ENCODE data around the gene ARHGAP24. TPM values are rescaled to one million over a fixed set of nuclear protein-coding genes. Genes with fewer than 3 reads are reported as not detected.
"Not testable (repeated sequence)": the region's sequence is repeated elsewhere in the genome, so short reads cannot be mapped to it uniquely, and the experiment has no call there.

Gene ARHGAP24
- total and polyA plus RNA-seq, 2 experiments from 2014 or later = 0.21 to 0.36 TPM

GRCh38 chr4:85898231-85898630 lies 423.3 kb downstream of the ARHGAP24 start (continued):
- TF ChIP-seq REST (IDR thresholded peaks at IDR 0.05; ENCODE audit: unreplicated experiment) (no peak), NANOG (IDR thresholded peaks at IDR 0.05; ENCODE audit: borderline replicate concordance) (no peak), ZNF331 (CRISPR knock-in tag; IDR thresholded peaks at IDR 0.05; ENCODE audit: low read depth) (no peak), CTCF (conservative IDR thresholded peaks at IDR 0.05; ENCODE audit: low read depth in 2 of 2) (no peak), ZNF114 (CRISPR knock-in tag; IDR thresholded peaks at IDR 0.05) (no peak), STAT1 (IDR thresholded peaks at IDR 0.05; ENCODE audit: unreplicated experiment) (no peak), EZH2phosphoT487 (IDR thresholded peaks at IDR 0.05; ENCODE audit: unreplicated experiment) (no peak)

GRCh38 chr4:85901500-85901899 lies 426.6 kb downstream of the ARHGAP24 start:
- Mint-ChIP-seq H3K4me3 (no peak overlapping the region), H3K9me3 (no peaks in the 10 kb centered on the region), H3K27ac (no peak overlapping the region), H3K27me3 (ENCODE audit: insufficient read depth, low read depth, poor library complexity) (no peaks in the 10 kb centered on the region), H3K4me1 (no peaks in the 10 kb centered on the region), H3K36me3 (ENCODE audit: low read depth) (no peaks in the 10 kb centered on the region)
- DNase-seq (ENCODE audit: low spot score) = no peak
- Histone ChIP-seq H3F3A (replicated peaks; ENCODE audit: low read depth) (no peaks in the 10 kb centered on the region), H2AFZ (no peak overlapping the region), H3K9me2 (ENCODE audit: insufficient read depth) (no peaks in the 10 kb centered on the region), H3K79me2 (replicated peaks; ENCODE audit: insufficient read depth) (no peaks in the 10 kb centered on the region), H3K27me3 (ENCODE audit: insufficient read depth) (no peaks in the 10 kb centered on the region), H3K4me2 (no peak overlapping the region), H3K27ac (ENCODE audit: low read depth) (no peak overlapping the region), H3K36me3 (ENCODE audit: insufficient read depth) (no peaks in the 10 kb centered on the region), H4K20me1 (replicated peaks; ENCODE audit: insufficient read depth) (no peaks in the 10 kb centered on the region), H3K4me3 (no peak overlapping the region), H3K4me1 (ENCODE audit: insufficient read depth) (no peaks in the 10 kb centered on the region)
- no peak for TF ChIP-seq CREB1 (CRISPR knock-in tag; IDR thresholded peaks at IDR 0.05; ENCODE audit: low read depth)
- no peak for TF ChIP-seq STAT1 (IDR thresholded peaks at IDR 0.05; ENCODE audit: unreplicated experiment)
- no peak for TF ChIP-seq CTCF (conservative IDR thresholded peaks at IDR 0.05; ENCODE audit: low read depth in 2 of 2)
- ATAC-seq = no peak

DNA sequence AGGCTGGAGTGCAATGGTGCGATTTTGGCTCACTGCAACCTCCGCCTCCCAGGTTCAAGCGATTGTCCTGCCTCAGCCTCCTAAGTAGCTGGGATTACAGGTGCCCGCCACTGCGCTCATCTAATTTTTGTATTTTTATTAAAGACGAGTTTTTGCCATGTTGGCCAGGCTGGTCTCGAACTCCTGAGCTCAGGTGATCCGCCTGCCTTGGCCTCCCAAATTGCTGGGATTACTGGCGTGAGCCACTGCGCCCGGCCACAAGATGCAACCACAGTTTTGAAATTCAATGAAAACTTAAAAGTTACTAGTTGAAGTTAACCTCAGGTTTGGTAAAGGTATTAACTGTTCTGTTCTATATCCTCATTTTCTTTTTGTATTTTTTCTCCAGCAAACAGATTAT lies 427.7 kb downstream of the ARHGAP24 start:
- H3K4me3 Mint-ChIP-seq; H3K27me3 ChIP-seq (ENCODE audit: insufficient read depth); DNase-seq (ENCODE audit: low spot score); H3K27ac Mint-ChIP-seq; H3K36me3 Mint-ChIP-seq (ENCODE audit: low read depth); H3K4me1 ChIP-seq (ENCODE audit: insufficient read depth); H3F3A ChIP-seq (replicated peaks; ENCODE audit: low read depth); H4K20me1 ChIP-seq (replicated peaks; ENCODE audit: insufficient read depth); H3K9me2 ChIP-seq (ENCODE audit: insufficient read depth); ATAC-seq; H3K4me1 Mint-ChIP-seq; H3K79me2 ChIP-seq (replicated peaks; ENCODE audit: insufficient read depth); H3K27ac ChIP-seq (ENCODE audit: low read depth); H3K27me3 Mint-ChIP-seq (ENCODE audit: insufficient read depth, low read depth, poor library complexity); H3K4me2 ChIP-seq; H3K4me3 ChIP-seq; H3K36me3 ChIP-seq (ENCODE audit: insufficient read depth); H3K9me3 Mint-ChIP-seq; H2AFZ ChIP-seq: not testable (repeated sequence)
